ENCODE data around the gene GPN2. TPM values are rescaled to one million over a fixed set of nuclear protein-coding genes. Genes with fewer than 3 reads are reported as not detected.
A peak's percentile ranks its signal among the peaks of the same experiment; 100 is the strongest.

The GPN2 gene
- total and polyA plus RNA-seq, 4 donors: 13.7 to 25.6 (median 16.5) TPM

DNA sequence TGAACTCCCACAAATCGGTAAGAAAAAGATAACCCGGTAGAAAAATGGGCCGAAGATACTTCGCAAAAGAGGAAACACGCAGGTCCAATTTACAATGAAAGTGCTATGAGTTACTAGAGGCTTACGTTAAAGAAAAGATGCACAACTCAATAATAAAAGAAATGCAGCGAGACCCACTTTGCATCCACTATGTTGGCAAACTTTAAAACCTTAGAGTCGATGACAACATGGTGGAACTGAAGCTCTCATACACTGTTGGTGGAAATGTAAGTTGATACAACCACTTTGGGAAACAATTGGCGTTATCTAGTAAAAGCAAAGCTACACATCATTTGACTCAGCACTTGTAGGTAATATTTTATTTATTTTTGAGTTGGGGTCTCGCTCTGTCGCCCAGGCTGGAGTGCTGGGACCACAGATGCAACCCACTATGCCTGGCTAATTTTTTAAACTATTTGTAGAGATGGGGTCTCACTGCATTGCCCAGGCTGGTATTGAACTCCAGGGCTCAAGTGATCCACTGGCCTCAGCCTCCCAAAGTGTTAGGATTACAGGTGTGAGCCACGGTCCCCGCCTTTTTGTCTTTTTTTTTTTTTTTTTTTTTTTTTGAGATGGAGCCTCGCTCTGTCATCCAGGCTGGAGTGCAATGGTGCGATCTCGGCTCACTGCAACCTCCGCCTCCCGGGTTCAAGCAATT, 10.9 kb upstream of the GPN2 start:
- Histone ChIP-seq H3K27ac (ENCODE audit: low read depth in 1 of 2, low read length in 1 of 2) (peak overlapping the region in 1 of 2 donors; percentile 67), H3K4me3 (peak overlapping the region; percentile 95), H3K4me1 (ENCODE audit: control insufficient read depth in 5 of 5, insufficient read depth in 5 of 5, low read length in 5 of 5) (peaks cover 0 to 10% (median 7%) of the 10 kb centered on the region in 5 donors), H3K9ac (ENCODE audit: insufficient read depth in 1 of 2, low read length in 2 of 2) (peak overlapping the region; percentile 88 to 89), H3K27me3 (ENCODE audit: control insufficient read depth in 3 of 3, insufficient read depth in 3 of 3, low read length in 2 of 3) (no peaks in the 10 kb centered on the region), H3K9me3 (ENCODE audit: control insufficient read depth in 4 of 4, insufficient read depth in 3 of 4, low read length in 3 of 4) (no peaks in the 10 kb centered on the region), H3K36me3 (ENCODE audit: control insufficient read depth in 4 of 4, insufficient read depth in 4 of 4, low read length in 4 of 4) (peaks cover 2 to 9% (median 8%) of the 10 kb centered on the region in 4 donors)
- ATAC-seq (ENCODE audit: insufficient read depth, low FRiP score): no peak
- DNase-seq: no peak
- TF ChIP-seq CTCF (IDR thresholded peaks at IDR 0.05; ENCODE audit: control extremely low read depth, extremely low read depth): no peak
- WGBS, 2 donors: 61 to 64% methylated on average over 18 of the region's 18 CpGs

GRCh38 chr1:26900001-26900814, 10.1 kb upstream of the GPN2 start, which contains the start of gene GPATCH3:
Gene GPATCH3, minus strand, starts transcription at chr1:26900467. Its CDS starts 25 bp downstream, at chr1:26900442.
- Histone ChIP-seq H3K27ac (ENCODE audit: low read depth in 1 of 2, low read length in 1 of 2) (peak within 1 kb of the TSS; percentile 67 to 86), H3K9me3 (ENCODE audit: control insufficient read depth in 4 of 4, insufficient read depth in 3 of 4, low read length in 3 of 4) (no peaks in the 10 kb centered on the region), H3K4me1 (ENCODE audit: control insufficient read depth in 5 of 5, insufficient read depth in 5 of 5, low read length in 5 of 5) (peaks cover 0 to 10% (median 7%) of the 10 kb centered on the region in 5 donors), H3K27me3 (ENCODE audit: control insufficient read depth in 3 of 3, insufficient read depth in 3 of 3, low read length in 2 of 3) (no peaks in the 10 kb centered on the region), H3K4me3 (peak within 1 kb of the TSS; percentile 95), H3K36me3 (ENCODE audit: control insufficient read depth in 4 of 4, insufficient read depth in 4 of 4, low read length in 4 of 4) (peaks cover 7 to 9% (median 8%) of the 10 kb centered on the region in 4 donors), H3K9ac (ENCODE audit: insufficient read depth in 1 of 2, low read length in 2 of 2) (peak within 1 kb of the TSS; percentile 88 to 89)
- DNase-seq: peak; percentile 94 to 97 (median 95)
- peak; percentile 80 for ATAC-seq (ENCODE audit: insufficient read depth, low FRiP score)
- 1% methylated on average over 50 of the region's 50 CpGs for WGBS, 2 donors
- no peak for TF ChIP-seq CTCF (IDR thresholded peaks at IDR 0.05; ENCODE audit: control extremely low read depth, extremely low read depth)

- 94 to 96% methylated on average over 9 of the region's 9 CpGs for WGBS, 2 donors
- DNase-seq: no peak
- Histone ChIP-seq H3K4me3 (no peak overlapping the region), H3K9me3 (ENCODE audit: control insufficient read depth in 4 of 4, insufficient read depth in 3 of 4, low read length in 3 of 4) (no peaks in the 10 kb centered on the region), H3K27me3 (ENCODE audit: control insufficient read depth in 3 of 3, insufficient read depth in 3 of 3, low read length in 2 of 3) (no peaks in the 10 kb centered on the region), H3K27ac (ENCODE audit: low read depth in 1 of 2, low read length in 1 of 2) (no peak overlapping the region), H3K36me3 (ENCODE audit: control insufficient read depth in 4 of 4, insufficient read depth in 4 of 4, low read length in 4 of 4) (peaks cover 12 to 28% (median 14%) of the 10 kb centered on the region in 4 donors), H3K4me1 (ENCODE audit: control insufficient read depth in 5 of 5, insufficient read depth in 5 of 5, low read length in 5 of 5) (peaks cover 0 to 10% (median 7%) of the 10 kb centered on the region in 5 donors), H3K9ac (ENCODE audit: insufficient read depth in 1 of 2, low read length in 2 of 2) (no peak overlapping the region)
- ATAC-seq (ENCODE audit: insufficient read depth, low FRiP score): no peak
- no peak for TF ChIP-seq CTCF (IDR thresholded peaks at IDR 0.05; ENCODE audit: control extremely low read depth, extremely low read depth)
Observed at GRCh38 chr1:26897351-26897750, 7.3 kb upstream of the GPN2 start.

Measured in lung (tissue), 12 donors.